Endometrial microvascular endothelial cells (primary cell): ENCODE data around the gene ALPK1. TPM values are rescaled to one million over a fixed set of nuclear protein-coding genes. Genes with fewer than 3 reads are reported as not detected.
"Not testable (repeated sequence)": the region's sequence is repeated elsewhere in the genome, so short reads cannot be mapped to it uniquely, and the experiment has no call there.

Source experiments
- in situ Hi-C: cut with HindIII; loops from 2 replicates; pipeline ENCODE4 v1.10.0; 2017; ENCODE audit warnings: low sequenced_read_pairs, low pct_unique_long_range_greater_than_20kb; ENCODE audit errors: inconsistent ontology term
- total RNA-seq: library from RNA; depleted of rRNA; stranded (reverse); fragments of >200 nt; gene quantifications from one replicate; pipeline ENCODE4 v1.2.3, GENCODE V29; 2015; ENCODE audit errors: inconsistent ontology term

ALPK1 gene
- total RNA-seq, 1 donor from 2014 or later, result 8.6 TPM

DNA sequence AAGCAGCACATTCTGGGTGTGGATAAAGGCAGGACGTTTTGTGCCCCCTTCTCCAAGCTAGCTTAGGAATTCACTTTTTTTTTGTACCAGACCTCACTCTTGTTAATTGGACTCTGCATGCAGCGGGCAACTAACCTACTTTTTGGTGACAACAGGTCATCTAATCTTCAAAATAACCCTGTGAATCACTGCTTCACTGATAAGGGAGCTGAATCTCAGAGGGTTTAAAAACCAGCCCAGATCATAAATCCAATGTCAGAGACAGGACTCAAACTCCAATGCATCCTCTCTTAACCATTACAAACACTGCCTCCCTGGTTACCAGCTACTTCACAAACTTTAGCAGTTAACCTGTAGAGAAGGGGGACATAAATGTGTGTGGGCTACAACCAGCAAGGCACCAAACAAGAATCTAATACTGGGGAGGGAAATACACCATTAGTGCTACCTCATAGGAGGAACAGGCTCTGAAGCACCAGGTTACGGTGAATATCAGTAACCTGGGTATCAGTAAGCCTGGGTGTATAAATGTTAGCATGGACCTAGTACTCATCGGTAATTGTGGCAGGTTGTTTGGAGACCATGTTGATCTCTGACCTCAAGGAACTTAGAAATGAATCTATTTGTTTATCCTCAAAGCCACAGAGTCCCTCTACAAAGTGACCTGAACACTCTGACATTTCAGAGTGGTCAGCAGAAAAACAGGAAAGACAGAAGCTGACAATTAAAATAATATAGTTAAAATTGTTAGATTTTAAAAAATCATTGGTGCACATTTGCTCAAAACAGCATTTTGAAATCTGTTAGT is 14.1 kb upstream of the ALPK1 start:
- in situ Hi-C loops, result no loop called here

DNA sequence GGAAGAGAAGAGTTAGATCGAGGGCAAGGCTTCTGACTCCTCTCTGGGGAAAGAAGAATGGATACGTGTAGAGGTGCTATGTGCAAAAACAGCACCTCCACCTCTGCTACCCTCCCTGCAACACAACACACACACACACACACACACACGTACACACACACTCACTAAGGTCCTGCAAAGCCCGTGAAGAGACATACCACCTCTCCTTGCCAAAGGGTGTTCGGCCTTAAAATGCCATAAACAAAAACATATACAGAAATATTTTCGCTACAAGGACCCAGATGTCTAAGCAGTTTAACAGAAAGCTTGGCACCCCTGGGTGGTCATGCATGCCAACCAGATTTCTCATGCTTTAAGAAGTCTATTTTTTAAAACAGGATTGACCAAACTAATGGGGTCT is 13.0 kb upstream of the ALPK1 start:
- in situ Hi-C loops, result no loop called here

- in situ Hi-C loops, result no loop called here
Observed at GRCh38 chr4:112284662-112285411, 12.3 kb upstream of the ALPK1 start.

DNA sequence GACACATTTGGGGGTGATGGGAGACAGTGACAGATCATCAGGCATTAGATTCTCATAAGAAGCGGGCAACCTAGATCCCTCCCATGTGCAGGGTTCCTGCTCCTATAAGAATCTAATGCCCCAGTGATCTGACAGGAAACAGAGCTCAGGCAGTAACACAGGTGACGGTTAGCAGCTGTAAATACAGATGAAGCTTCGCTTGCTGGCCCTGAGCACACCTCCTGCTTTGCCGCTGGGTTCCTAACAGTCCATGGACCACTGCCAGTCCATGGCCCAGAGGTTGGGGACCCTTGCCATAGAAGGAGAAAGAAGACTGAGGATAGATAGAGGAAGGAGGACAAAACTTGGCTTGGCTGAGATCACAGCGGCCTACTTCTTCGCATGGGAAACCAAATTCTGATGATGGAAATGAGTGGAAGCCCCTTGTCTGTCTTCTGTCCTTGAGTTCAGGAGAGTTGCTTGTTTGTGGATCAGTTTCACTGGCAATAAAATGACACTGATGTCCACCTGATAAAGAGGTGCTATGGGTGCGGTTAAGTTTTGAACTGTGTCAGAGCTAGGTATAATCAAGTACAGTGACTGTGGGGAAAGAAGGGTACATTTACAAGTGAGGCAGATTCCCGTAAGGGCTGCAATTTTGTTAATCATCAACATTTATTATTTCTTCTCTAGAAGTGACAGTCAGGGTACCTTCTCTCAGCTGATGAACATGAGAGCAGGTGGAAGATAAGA is 9.7 kb upstream of the ALPK1 start:
- in situ Hi-C loops, result no loop called here

GRCh38 chr4:112288455-112288854 is 8.7 kb upstream of the ALPK1 start:
- in situ Hi-C loops, result no loop called here

GRCh38 chr4:112289407-112290253 is 7.5 kb upstream of the ALPK1 start:
- in situ Hi-C loops, result no loop called here

- in situ Hi-C loops, result no loop called here
Observed at GRCh38 chr4:112290341-112290740, 6.8 kb upstream of the ALPK1 start.

DNA sequence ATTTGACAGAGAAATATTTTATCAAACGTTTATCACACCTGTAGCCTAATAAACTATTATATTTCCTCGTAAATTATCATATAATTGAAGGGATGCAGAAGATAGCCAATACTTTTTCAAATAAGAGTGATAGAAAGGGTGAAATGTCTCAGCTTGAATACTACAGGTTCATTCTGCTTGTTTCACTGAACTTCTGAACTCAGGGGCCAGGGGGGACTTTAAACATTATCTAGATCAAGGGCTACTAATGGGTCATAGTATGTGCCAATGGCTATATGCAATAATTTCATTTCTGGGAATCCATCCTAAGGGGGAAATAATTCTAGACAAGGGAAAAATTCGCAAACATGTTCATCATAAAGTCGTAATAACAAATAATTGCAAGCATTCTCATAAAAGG is 2.6 kb downstream of the ALPK1 start:
- in situ Hi-C loops, result no loop called here

DNA sequence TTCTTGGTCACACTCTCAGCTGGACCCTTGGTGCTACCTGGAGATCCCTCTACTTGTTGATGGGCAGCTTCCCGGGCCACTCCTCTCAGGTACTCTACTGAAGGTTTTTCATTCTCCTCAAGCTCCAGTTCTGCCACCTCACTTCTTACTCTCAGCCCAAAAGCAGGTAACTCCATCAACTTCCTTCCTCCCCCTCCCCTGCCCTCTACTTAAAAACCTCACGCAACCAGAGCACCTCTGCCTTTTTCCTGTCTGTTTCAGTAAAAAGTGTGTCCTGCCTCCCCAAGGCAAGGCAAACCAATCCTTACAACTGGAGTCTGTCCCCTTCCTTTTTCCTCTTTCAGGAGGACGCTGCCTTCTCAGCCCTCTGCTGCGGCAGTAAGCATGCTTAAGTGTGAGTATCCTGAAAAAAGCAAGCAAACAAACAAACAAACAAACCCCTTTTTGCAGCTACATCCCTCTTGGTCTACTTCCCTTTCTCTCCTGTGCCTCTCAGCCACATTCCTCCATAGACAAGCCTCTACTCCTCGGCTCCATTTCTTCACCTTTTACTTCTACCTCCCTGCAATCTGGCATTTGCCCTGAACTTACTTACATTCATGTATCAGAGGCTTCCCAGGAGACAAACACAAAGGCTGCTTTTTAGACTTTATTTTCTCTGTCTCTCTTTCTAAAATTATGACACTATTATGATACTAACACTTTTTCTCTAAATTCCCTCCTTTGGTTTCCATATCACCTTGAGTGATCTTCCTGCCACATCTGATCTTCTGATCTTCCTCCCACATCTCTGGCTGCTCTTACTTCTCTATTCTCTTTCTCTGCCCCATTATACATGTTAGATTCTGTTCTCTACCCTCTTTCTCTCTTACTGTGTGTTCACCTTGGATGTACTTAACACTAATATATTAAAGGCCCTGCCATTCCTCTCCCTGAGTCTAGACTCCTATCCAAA is 5.4 kb downstream of the ALPK1 start:
- in situ Hi-C loops, result no loop called here

- in situ Hi-C loops, result not testable (repeated sequence)
Observed at GRCh38 chr4:112305477-112305876, 8.3 kb downstream of the ALPK1 start.

GRCh38 chr4:112309263-112309791 is 12.2 kb downstream of the ALPK1 start:
- in situ Hi-C loops, result not testable (repeated sequence)

- in situ Hi-C loops, result no loop called here
Observed at GRCh38 chr4:112311516-112311915, 14.3 kb downstream of the ALPK1 start.

DNA sequence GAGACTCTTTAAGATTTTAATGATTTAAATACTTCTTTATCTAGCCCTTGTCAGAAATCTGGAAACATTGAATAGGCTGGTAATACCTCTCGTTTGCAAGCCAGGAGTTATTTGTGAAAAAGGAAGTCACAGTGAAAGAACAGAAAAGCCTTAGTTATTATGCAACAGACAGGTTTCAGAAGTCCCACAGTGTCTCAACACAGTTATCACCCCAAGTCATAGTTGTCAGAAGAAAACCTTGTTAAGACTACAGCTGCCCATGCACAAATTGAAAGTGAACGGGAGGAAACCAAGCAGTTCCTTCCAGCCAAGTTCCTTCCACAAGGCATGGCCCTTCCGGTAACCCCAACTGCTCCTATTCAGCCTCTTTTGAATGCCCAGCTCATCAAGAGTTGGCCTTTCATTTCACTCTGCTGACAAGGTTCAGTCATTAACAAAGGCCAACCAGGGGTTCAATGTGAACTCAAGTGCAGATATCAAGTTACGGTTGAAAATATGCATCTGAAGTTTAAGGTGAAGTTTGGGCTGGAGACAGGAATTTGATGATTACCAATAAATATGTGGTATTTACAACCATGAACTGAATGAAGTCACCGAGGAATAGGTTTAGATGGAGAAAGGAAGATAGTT is 15.6 kb downstream of the ALPK1 start:
- in situ Hi-C loops, result no loop called here

GRCh38 chr4:112315446-112315845 is 18.3 kb downstream of the ALPK1 start:
- in situ Hi-C loops, result no loop called here

DNA sequence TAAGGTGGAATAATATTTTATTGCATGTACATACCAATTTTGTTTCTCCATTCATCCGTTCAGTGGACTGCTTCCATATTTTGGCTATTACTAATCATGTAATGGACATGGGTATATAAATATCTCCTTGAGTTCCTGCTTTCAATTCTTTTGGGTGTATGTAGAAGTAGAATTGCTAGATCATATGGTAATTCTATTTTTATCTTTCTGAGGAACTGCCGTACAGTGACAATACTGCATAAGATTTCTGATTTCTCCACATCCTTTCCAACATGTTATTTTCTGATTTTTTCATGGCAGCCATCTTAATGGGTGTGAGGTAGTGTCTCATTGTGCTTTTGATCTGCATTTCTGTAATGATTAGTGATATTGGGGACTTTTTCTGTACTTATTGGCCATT is 19.2 kb downstream of the ALPK1 start:
- in situ Hi-C loops, result no loop called here

GRCh38 chr4:112318239-112319142 is 21.3 kb downstream of the ALPK1 start:
- in situ Hi-C loops, result no loop called here
